Stimulated activated naive CD8-positive, alpha-beta T cell treated with anti-CD3 and anti-CD28 coated beads, Interleukin-15, Interleukin-2, amounts not matched to agents 100 ng/mL and 50 ng/mL, for 24 hours (primary cell): Measurements from ENCODE around the gene ZNF860.
"Not testable (repeated sequence)": the region's sequence is repeated elsewhere in the genome, so short reads cannot be mapped to it uniquely, and the experiment has no call there.

Source experiments
- H3K27ac Mint-ChIP-seq: one replicate; pipeline ENCODE4 v1.8.0; 2021; ENCODE audit warnings: mild to moderate bottlenecking, mixed read lengths
- H3K27me3 Mint-ChIP-seq: one replicate; pipeline ENCODE4 v1.8.0; 2021; ENCODE audit warnings: mixed read lengths
- H3K36me3 Mint-ChIP-seq: one replicate; pipeline ENCODE4 v1.8.0; 2021; ENCODE audit warnings: low read depth, mixed read lengths
- H3K4me1 Mint-ChIP-seq: one replicate; pipeline ENCODE4 v1.8.0; 2021; ENCODE audit warnings: low read depth, mixed read lengths
- H3K4me3 Mint-ChIP-seq: one replicate; pipeline ENCODE4 v1.8.0; 2021; ENCODE audit warnings: mild to moderate bottlenecking, mixed read lengths
- H3K9me3 Mint-ChIP-seq: one replicate; pipeline ENCODE4 v1.8.0; 2021; ENCODE audit warnings: mixed read lengths

The ZNF860 gene

GRCh38 chr3:31974471-31974870 lies 7.1 kb upstream of the ZNF860 start:
- no peak overlapping the region for H3K4me3 Mint-ChIP-seq
- peaks cover 27% of the 10 kb centered on the region for H3K4me1 Mint-ChIP-seq
- H3K36me3 Mint-ChIP-seq: no peaks in the 10 kb centered on the region
- no peak overlapping the region for H3K27ac Mint-ChIP-seq
- H3K27me3 Mint-ChIP-seq: peaks cover 18% of the 10 kb centered on the region
- no peaks in the 10 kb centered on the region for H3K9me3 Mint-ChIP-seq

GRCh38 chr3:31974964-31975363 lies 6.6 kb upstream of the ZNF860 start:
- Mint-ChIP-seq H3K27me3 (peaks cover 21% of the 10 kb centered on the region), H3K36me3 (no peaks in the 10 kb centered on the region), H3K9me3 (no peaks in the 10 kb centered on the region), H3K4me3 (no peak overlapping the region), H3K4me1 (peaks cover 30% of the 10 kb centered on the region), H3K27ac (no peak overlapping the region)

GRCh38 chr3:31976302-31976701 lies 5.2 kb upstream of the ZNF860 start:
- Mint-ChIP-seq H3K9me3 (no peaks in the 10 kb centered on the region), H3K27me3 (peaks cover 21% of the 10 kb centered on the region), H3K4me3 (no peak overlapping the region), H3K36me3 (no peaks in the 10 kb centered on the region), H3K27ac (no peak overlapping the region), H3K4me1 (peaks cover 30% of the 10 kb centered on the region)

GRCh38 chr3:31977736-31978135 lies 3.8 kb upstream of the ZNF860 start:
- no peaks in the 10 kb centered on the region for H3K9me3 Mint-ChIP-seq
- H3K4me1 Mint-ChIP-seq: peaks cover 31% of the 10 kb centered on the region
- H3K4me3 Mint-ChIP-seq: no peak overlapping the region
- H3K27me3 Mint-ChIP-seq: peaks cover 31% of the 10 kb centered on the region
- H3K36me3 Mint-ChIP-seq: no peaks in the 10 kb centered on the region
- no peak overlapping the region for H3K27ac Mint-ChIP-seq

GRCh38 chr3:31978553-31978952 lies 3.0 kb upstream of the ZNF860 start:
- no peaks in the 10 kb centered on the region for H3K9me3 Mint-ChIP-seq
- H3K27me3 Mint-ChIP-seq: peaks cover 31% of the 10 kb centered on the region
- H3K27ac Mint-ChIP-seq: peak overlapping the region; percentile 67
- no peaks in the 10 kb centered on the region for H3K36me3 Mint-ChIP-seq
- peaks cover 28% of the 10 kb centered on the region for H3K4me1 Mint-ChIP-seq
- peak overlapping the region; percentile 74 for H3K4me3 Mint-ChIP-seq

- Mint-ChIP-seq H3K4me1 (peaks cover 28% of the 10 kb centered on the region), H3K36me3 (no peaks in the 10 kb centered on the region), H3K27ac (peak overlapping the region; percentile 67), H3K9me3 (no peaks in the 10 kb centered on the region), H3K27me3 (peaks cover 31% of the 10 kb centered on the region), H3K4me3 (peak overlapping the region; percentile 74)
Measured at GRCh38 chr3:31979001-31979697, 2.4 kb upstream of the ZNF860 start.

- no peaks in the 10 kb centered on the region for H3K9me3 Mint-ChIP-seq
- no peak overlapping the region for H3K27ac Mint-ChIP-seq
- H3K36me3 Mint-ChIP-seq: no peaks in the 10 kb centered on the region
- H3K4me1 Mint-ChIP-seq: peaks cover 28% of the 10 kb centered on the region
- H3K4me3 Mint-ChIP-seq: peak overlapping the region; percentile 82
- H3K27me3 Mint-ChIP-seq: peaks cover 28% of the 10 kb centered on the region
Measured at GRCh38 chr3:31980530-31981205, 882 bp upstream of the ZNF860 start.

- peak overlapping the region; percentile 21 for H3K27ac Mint-ChIP-seq
- H3K4me1 Mint-ChIP-seq: peaks cover 12% of the 10 kb centered on the region
- H3K36me3 Mint-ChIP-seq: no peaks in the 10 kb centered on the region
- peaks cover 14% of the 10 kb centered on the region for H3K27me3 Mint-ChIP-seq
- H3K9me3 Mint-ChIP-seq: no peaks in the 10 kb centered on the region
- H3K4me3 Mint-ChIP-seq: no peak overlapping the region
Measured at GRCh38 chr3:31984321-31984720, 2.8 kb downstream of the ZNF860 start.

- Mint-ChIP-seq H3K36me3 (no peaks in the 10 kb centered on the region), H3K27me3 (peaks cover 10% of the 10 kb centered on the region), H3K4me3 (no peak overlapping the region), H3K9me3 (no peaks in the 10 kb centered on the region), H3K4me1 (peaks cover 7% of the 10 kb centered on the region), H3K27ac (no peak overlapping the region)
Measured at GRCh38 chr3:31985831-31986230, 4.3 kb downstream of the ZNF860 start.

- Mint-ChIP-seq H3K27me3 (no peaks in the 10 kb centered on the region), H3K4me3 (no peak overlapping the region), H3K36me3 (no peaks in the 10 kb centered on the region), H3K27ac (no peak overlapping the region), H3K9me3 (no peaks in the 10 kb centered on the region), H3K4me1 (no peaks in the 10 kb centered on the region)
Measured at GRCh38 chr3:31988271-31988670, 6.7 kb downstream of the ZNF860 start.

- H3K4me1 Mint-ChIP-seq, H3K4me3 Mint-ChIP-seq, H3K9me3 Mint-ChIP-seq, H3K27ac Mint-ChIP-seq, H3K36me3 Mint-ChIP-seq, H3K27me3 Mint-ChIP-seq: not testable (repeated sequence)
Measured at GRCh38 chr3:31992995-31993394, 11.4 kb downstream of the ZNF860 start.

- no peak overlapping the region for H3K27ac Mint-ChIP-seq
- H3K9me3 Mint-ChIP-seq: peaks cover 6% of the 10 kb centered on the region
- H3K4me3 Mint-ChIP-seq: no peak overlapping the region
- peaks cover 9% of the 10 kb centered on the region for H3K4me1 Mint-ChIP-seq
- no peaks in the 10 kb centered on the region for H3K36me3 Mint-ChIP-seq
- H3K27me3 Mint-ChIP-seq: peaks cover 3% of the 10 kb centered on the region
Measured at GRCh38 chr3:31993843-31994242, 12.3 kb downstream of the ZNF860 start.

- not testable (repeated sequence) for H3K4me3 Mint-ChIP-seq, H3K27ac Mint-ChIP-seq, H3K27me3 Mint-ChIP-seq, H3K36me3 Mint-ChIP-seq, H3K9me3 Mint-ChIP-seq
- peaks cover 16% of the 10 kb centered on the region for H3K4me1 Mint-ChIP-seq
Measured at GRCh38 chr3:31995026-31995425, 13.5 kb downstream of the ZNF860 start.

GRCh38 chr3:31996195-31996594 lies 14.6 kb downstream of the ZNF860 start:
- Mint-ChIP-seq H3K27ac (no peak overlapping the region), H3K27me3 (peaks cover 3% of the 10 kb centered on the region), H3K4me1 (peaks cover 18% of the 10 kb centered on the region), H3K9me3 (peaks cover 6% of the 10 kb centered on the region), H3K4me3 (no peak overlapping the region), H3K36me3 (no peaks in the 10 kb centered on the region)

- Mint-ChIP-seq H3K4me3 (no peak overlapping the region), H3K9me3 (peaks cover 6% of the 10 kb centered on the region), H3K27me3 (peaks cover 3% of the 10 kb centered on the region), H3K36me3 (no peaks in the 10 kb centered on the region), H3K27ac (no peak overlapping the region), H3K4me1 (peaks cover 18% of the 10 kb centered on the region)
Measured at GRCh38 chr3:31997500-31997899, 15.9 kb downstream of the ZNF860 start.
